Measurements from ENCODE around the gene ANKRD13A.
"Not testable (repeated sequence)": the region's sequence is repeated elsewhere in the genome, so short reads cannot be mapped to it uniquely, and the experiment has no call there.

Gene ANKRD13A

DNA sequence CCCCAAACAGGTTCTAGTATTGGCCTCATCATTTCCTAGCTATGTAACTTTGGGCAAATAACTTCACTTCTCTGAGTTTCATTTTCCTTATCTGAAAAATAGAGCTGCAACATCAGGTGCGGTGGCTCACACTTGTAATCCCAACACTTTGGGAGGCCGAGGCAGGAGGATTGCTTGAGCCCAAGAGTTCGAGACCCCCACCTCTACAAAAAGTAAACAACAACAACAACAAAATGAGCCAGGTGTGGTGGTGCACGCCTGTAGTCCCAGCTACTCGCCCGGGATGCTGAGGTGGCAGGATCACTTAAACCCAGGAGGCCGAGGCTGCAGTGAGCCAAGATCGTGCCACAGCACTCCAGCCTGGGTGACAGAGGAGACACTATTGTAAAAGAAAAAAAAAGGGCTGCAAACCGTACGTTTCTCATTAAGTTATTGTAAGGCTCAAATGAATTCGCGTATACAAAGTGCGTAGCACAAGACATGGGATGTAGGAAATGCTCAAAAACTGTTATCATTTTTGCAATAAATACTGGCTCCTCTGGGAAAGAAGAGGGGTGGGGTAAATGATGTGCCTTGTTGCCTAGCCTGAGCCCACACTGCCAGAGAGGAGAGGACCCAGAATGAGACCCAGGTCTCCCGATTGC is 48.2 kb downstream of the ANKRD13A start:
- no peak for DNase-seq (ENCODE audit: low spot score)

GRCh38 chr12:110048242-110049027 is 49.2 kb downstream of the ANKRD13A start, which contains the start of gene C12orf76:
TSS of gene C12orf76 (minus strand) at chr12:110048522. CDS start at chr12:110048495, 27 bp downstream.
- DNase-seq (ENCODE audit: low spot score) = peak; percentile 95

DNA sequence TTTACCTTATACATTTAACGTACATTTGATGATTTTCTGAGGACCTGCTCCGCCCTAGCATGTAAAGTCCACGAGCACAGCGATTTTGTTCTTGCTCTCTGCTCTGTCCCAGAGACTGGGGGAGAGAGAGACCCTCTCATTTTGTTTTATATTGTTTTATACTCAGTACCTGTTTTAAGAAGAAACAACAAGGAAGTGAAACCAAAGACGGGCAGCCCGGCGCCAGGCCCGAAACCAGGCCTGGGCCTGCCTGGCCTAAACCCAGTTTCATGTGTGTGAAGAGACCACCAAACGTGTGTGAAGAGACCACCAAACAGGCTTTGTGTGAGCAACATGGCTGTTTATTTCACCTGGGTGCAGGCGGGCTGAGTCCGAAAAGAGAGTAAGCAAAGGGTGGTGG is 49.8 kb downstream of the ANKRD13A start:
- not testable (repeated sequence) for DNase-seq (ENCODE audit: low spot score)

GRCh38 chr12:110049666-110050065 is 50.4 kb downstream of the ANKRD13A start:
- DNase-seq (ENCODE audit: low spot score) = not testable (repeated sequence)

GRCh38 chr12:110050927-110051326 is 51.7 kb downstream of the ANKRD13A start:
- no peak for DNase-seq (ENCODE audit: low spot score)

DNA sequence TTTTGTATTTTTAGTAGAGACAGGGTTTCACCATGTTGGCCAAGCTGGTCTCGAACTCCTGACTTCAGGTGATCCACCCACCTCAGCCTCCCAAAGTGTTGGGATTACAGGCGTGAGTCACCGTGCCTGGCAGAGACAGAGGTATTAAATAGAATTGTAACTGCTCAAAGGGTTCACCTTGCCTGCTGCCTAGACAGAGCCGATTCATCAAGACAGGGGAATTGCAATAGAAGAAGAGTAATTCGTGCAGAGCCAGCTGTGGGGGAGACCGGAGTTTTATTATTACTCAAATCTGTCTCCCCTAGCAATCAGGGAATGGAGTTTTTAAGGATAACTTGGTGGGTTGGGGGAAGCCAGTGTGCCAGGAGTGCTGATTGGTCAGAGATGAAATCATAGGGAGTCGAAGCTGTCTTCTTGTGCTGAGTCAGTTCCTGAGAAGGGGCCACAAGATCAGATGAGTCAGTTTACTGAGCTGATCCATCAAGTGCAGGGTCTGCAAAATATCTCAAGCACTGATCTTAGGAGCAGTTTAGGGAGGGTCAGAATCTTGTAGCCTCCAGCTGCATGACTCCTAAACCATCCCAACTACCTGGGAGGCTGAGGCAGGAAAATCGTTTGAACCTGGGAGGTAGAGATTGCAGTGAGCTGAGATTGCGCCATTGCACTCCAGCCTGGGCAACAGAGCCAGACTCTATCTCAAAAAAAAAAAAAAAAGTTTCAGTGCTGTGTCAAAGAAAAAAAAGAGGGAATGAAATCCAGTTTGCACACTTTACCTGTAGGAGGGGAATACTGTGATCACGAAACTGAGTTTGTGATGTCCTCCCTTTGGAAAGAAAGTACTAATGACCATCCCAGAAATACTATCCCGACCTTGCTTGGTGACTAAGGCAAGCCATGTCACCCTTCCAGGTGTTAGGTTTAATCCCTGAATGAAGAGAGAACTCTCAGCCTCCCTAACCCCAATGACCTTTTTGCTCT is 56.4 kb downstream of the ANKRD13A start:
- DNase-seq (ENCODE audit: low spot score) = not testable (repeated sequence)

GRCh38 chr12:110056643-110057042 is 57.4 kb downstream of the ANKRD13A start:
- DNase-seq (ENCODE audit: low spot score) = not testable (repeated sequence)

- DNase-seq (ENCODE audit: low spot score) = no peak
These were observed 59.8 kb downstream of the ANKRD13A start for GRCh38 chr12:110058875-110059615.

DNA sequence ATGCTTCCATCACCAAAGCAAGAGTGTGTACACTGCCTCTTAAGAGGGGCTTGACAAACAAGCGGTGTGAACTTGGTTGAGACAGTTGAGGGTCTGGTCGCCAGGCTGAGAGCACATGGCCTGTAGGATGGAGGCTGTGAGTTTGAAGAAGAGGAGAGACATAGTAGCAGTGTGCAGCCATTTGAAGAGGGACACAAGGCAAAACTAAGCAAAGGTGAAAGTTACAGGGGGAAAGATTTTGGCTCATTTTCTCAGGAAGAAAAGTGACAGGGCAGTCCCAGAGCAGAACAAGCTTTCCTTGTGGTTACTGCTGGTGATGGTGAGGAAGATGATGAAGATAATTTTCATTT is 60.4 kb downstream of the ANKRD13A start:
- DNase-seq (ENCODE audit: low spot score) = no peak

- DNase-seq (ENCODE audit: low spot score) = no peak
These were observed 63.0 kb downstream of the ANKRD13A start for GRCh38 chr12:110062241-110062640.

DNA sequence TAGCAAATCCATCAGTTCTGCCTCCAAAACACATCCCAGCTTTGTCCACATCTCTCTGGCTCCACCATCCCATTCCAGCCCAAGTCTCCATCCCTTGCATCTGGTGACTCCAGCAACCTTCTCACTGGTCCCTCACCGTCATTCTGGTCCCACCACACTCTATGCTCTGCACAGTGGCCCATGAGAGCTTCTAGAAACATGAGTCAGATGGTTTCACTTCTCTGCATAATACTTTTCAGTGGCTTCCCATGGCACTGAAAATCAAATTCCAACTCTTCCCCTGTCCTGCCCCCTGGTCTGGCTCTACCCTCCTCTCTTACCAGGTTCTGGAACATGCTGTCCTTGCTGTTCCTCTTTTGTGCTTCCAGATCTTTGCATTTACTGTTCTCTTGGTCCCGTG is 66.3 kb downstream of the ANKRD13A start:
- no peak for DNase-seq (ENCODE audit: low spot score)

DNA sequence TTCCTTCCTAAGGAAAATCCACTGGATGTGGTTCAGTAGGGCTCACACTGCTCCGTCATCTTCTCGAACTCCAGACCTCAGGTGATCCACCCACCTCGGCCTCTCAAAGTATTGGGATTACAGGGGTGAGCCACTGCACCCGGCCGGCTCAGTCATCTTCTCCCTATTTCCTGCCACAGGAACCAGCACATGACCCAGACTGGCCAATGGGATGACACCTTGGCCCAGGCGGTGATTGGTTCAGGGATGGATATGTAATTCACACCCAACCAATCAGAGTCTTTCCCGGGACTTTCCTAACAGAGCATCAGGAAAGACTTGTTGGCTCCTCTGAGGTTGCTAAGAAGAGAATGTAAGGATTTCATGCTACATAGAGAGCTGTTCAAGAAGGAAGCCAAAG is 68.3 kb downstream of the ANKRD13A start:
- DNase-seq (ENCODE audit: low spot score) = no peak

DNA sequence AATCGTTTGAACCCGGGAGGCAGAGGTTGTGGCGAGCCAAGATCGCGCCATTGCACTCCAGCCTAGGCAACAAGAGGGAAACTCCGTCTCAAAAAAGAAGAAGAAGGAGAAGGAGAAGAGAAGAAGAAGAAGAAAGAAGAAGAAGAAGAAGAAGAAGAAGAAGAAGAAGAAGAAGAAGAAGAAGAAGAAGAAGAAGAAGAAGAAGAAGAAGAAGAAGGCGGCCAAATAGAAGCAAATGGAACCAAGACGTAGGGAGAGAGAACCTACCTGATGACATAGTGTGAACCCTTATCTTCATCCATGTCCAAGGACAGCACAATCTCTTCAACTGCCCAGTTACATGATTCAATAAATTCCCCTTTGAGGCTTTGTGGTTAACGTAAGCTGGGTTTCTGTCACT is 68.9 kb downstream of the ANKRD13A start:
- not testable (repeated sequence) for DNase-seq (ENCODE audit: low spot score)

DNA sequence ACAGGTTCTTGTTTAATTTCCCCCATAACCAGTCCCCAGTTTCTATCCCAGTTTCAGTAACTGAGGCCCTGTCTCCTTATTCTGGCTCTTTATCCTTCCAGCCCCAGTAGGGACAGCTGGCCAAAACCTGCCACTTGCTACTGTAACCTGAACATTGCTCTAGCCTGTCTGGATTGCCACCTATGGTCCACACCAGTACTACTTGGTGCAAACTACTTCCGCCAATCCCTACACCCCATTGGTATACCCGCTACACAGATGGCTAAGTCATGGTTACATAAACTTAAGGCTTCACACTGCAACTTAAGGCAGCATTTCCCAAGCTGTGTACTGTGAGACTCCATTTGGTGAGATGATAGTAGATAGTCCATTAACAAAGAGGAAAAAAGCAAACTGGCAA is 69.4 kb downstream of the ANKRD13A start:
- no peak for DNase-seq (ENCODE audit: low spot score)

GRCh38 chr12:110071504-110071903 is 72.3 kb downstream of the ANKRD13A start:
- no peak for DNase-seq (ENCODE audit: low spot score)

DNA sequence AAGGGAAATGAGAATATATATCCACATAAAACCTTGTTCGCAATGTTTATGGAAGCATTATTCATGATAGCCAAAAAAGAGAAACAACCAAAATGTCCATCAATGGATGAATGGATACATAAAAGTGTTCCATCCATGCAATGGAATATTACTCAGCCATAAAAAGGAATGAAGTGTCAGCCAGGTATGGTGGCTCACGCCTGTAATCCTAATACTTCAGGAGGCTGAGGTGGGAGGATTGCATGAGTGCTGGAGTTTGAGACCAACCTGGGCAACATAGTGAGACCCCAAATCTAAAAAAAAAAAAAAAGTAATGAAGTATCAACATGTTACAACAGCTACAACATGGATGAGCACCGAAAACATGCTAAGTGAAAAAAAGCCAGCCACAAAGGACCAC is 72.7 kb downstream of the ANKRD13A start:
- no peak for DNase-seq (ENCODE audit: low spot score)

DNA sequence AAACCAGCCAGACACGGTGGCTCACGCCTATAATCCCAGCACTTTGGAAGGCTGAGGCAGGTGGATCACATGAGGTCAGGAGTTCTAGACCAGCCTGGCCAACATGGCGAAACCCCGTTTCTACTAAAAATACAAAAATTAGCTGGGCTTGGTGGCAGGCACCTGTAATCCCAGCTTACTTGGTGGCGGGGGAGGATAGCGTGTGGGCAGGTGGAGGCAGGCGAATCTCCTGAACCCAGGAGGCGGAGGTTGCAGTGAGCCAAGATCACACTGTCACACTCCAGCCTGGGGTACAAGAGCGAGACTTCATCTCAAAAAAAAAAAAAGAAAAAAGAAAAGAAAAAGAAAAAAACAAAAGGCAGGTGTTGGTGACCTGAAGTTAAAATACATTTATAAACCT is 73.4 kb downstream of the ANKRD13A start:
- DNase-seq (ENCODE audit: low spot score) = not testable (repeated sequence)

DNA sequence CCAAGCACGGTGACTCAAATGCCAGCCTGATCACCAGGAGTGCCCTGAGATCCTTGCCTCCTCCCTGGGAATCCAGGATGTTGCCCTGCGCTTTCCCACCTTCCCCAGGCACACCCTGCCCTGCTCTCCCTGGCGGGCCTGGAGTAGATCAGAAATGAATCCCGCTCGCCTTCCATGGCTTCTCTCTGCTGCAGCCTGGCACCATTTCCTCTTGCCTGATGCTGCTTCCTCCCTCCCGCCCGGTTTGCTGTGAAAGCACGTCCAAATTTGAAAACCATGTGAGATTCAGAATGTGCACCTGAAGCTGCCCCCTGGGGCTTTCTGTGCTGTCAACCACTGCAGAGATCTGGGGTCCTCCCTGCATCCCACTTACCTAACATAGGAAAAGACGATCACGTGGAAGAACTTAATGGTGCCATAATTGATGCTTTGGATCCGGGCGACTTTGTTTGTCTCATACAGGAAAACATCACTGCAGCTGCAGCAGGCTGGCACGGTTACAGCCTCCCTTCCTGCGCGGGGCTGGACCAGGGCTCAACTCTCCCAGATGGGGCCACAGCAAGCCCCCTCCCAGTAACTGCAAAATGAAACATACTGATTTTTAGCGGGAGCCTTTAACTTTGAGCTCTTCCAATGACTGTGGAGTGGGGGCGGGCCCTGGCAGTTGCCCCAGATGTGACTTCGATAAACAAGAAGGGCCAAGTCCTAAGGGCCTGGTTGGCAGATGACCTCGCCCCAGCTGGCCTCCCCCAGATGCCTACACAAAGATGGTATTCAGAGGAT is 74.0 kb downstream of the ANKRD13A start:
- DNase-seq (ENCODE audit: low spot score) = peak; percentile 28

- no peak for DNase-seq (ENCODE audit: low spot score)
These were observed 74.9 kb downstream of the ANKRD13A start for GRCh38 chr12:110074089-110074488.

- DNase-seq (ENCODE audit: low spot score) = no peak
These were observed 76.7 kb downstream of the ANKRD13A start for GRCh38 chr12:110075880-110076279.
